ENCODE measurements around the gene FIP1L1. TPM values are rescaled to one million over a fixed set of nuclear protein-coding genes. Genes with fewer than 3 reads are reported as not detected.

FIP1L1 gene
- total and polyA plus RNA-seq, 2 of the 13 experiments (the other 11 are each of a cell fraction or from before 2014, with no cell fraction given), result 14.9 to 69.4 TPM

- TF ChIP-seq PRDM10 (CRISPR knock-in tag; IDR thresholded peaks at IDR 0.05; ENCODE audit: low read depth), result no peak
- no peak for TF ChIP-seq ZNF296 (CRISPR knock-in tag; conservative IDR thresholded peaks at IDR 0.05)
- peak; percentile 23; the same call in 1 of the 2 replicates for TF ChIP-seq ARID4A (CRISPR knock-in tag; IDR thresholded peaks at IDR 0.05; ENCODE audit: borderline replicate concordance)
- no peak for TF ChIP-seq TBL1XR1 (IDR thresholded peaks at IDR 0.05; ENCODE audit: borderline replicate concordance, low read length, partially characterized antibody)
- no peak for TF ChIP-seq NR2F6 (IDR thresholded peaks at IDR 0.05)
- peak; percentile 23; the same call in 1 of the 2 replicates for TF ChIP-seq NR2F6 (CRISPR knock-in tag; IDR thresholded peaks at IDR 0.05)
Observed at GRCh38 chr4:53507671-53508286, 130.3 kb downstream of the FIP1L1 start (continued).
